ENCODE measurements around the gene SYF2. TPM values are rescaled to one million over a fixed set of nuclear protein-coding genes. Genes with fewer than 3 reads are reported as not detected.
A peak's percentile ranks its signal among the peaks of the same experiment; 100 is the strongest.

The SYF2 gene
- total and polyA plus RNA-seq, 2 donors, result 86.6 to 150 TPM

DNA sequence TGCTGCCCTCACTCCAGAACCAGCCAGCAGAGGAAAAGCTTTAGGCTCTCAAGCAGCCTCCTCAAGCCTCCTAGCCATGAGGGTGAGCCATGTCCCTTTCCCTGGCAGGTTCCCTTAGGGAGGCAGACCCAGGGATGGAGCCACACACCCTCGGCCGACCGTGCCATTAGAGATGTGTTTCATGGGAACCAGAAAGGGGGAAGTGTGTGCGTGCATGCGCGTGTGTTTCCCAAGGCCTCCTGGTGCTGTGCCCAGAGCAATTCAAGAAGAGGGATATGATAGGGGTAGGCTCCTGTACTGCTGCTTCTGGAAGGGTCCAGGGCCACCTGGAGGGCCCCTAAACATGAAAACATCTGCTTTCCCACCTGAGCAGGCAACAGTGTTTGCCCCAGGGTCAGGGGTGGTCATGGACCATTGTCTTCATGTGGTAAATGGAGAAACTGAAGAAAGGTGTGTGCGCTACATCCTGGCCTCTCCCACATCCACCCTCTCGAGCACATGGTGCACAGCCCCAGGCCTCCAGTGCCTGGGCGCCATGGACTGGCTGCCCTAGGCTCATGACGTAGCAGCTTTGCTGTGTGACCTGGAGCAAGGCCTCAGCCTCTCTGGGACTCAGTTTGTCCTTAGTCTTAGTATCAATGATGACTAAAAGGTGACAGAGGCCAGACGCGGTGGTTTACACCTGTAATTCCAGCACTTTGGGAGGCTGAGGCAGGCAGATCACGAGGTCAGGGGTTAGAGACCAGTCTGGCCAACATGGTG is 48.1 kb downstream of the SYF2 start:
- H3K36me3 ChIP-seq (ENCODE audit: control insufficient read depth in 2 of 2, insufficient read depth in 2 of 2, low read length in 1 of 2), result no peaks in the 10 kb centered on the region
- no peak overlapping the region for H3K4me3 ChIP-seq (ENCODE audit: low read length in 2 of 2)
- H3K9me3 ChIP-seq (ENCODE audit: control insufficient read depth in 2 of 2, insufficient read depth in 1 of 2, low read length in 1 of 2), result no peaks in the 10 kb centered on the region
- DNase-seq (ENCODE audit: low read depth in 6 of 9, low spot score in 9 of 9), result no peak
- H3K27ac ChIP-seq (ENCODE audit: low read depth in 1 of 2, low read length in 1 of 2), result no peak overlapping the region
- 95% methylated on average over 13 of the region's 13 CpGs for WGBS
- H3K4me1 ChIP-seq (ENCODE audit: control insufficient read depth in 2 of 2, insufficient read depth in 2 of 2, low read length in 2 of 2), result peaks cover 0 to 3% of the 10 kb centered on the region in 2 donors
- H3K27me3 ChIP-seq (ENCODE audit: control insufficient read depth in 2 of 2, insufficient read depth in 1 of 2, low read length in 1 of 2), result no peaks in the 10 kb centered on the region

DNA sequence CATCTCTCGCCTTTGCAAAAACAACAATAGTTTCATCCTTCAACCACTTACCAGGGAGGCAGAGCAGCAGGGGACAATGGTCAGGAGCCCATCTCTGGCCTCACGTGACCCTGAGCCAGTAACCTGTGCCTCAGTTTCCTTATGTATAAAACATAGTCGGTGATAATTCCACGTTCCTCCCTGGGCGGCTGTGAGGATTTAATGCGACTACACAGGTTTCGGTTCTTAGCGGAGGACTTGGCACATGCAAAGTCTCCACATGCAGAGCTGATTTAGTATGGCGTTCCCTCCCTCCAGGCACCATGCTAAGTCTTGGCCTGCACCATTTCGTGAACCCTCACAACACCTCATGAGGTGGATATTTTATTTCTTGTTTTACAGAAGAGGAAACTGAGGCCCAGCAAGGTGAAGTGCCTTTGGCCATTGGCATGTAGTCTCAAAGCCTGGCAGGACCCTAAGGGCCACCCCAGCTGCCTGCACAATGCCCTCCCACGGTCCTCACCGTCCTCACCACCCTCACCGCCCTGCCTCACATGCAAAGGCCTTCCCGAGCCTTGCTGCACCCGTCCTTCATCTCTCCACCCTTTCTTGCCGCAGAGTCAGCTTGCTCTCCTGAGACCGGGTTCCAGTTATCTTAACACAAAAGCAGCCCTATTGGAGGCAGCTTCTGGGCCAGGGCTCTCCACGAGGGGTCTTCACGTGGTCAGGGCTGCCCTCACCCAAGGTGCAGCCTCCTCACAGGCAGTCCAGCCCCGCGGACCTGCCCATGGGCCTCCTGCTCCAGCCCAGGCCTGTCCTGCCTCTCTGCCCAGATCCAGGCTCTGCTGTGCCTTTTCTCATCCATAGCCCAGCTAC is 48.9 kb downstream of the SYF2 start:
- no peaks in the 10 kb centered on the region for H3K27me3 ChIP-seq (ENCODE audit: control insufficient read depth in 2 of 2, insufficient read depth in 1 of 2, low read length in 1 of 2)
- no peak overlapping the region for H3K27ac ChIP-seq (ENCODE audit: low read depth in 1 of 2, low read length in 1 of 2)
- H3K4me1 ChIP-seq (ENCODE audit: control insufficient read depth in 2 of 2, insufficient read depth in 2 of 2, low read length in 2 of 2), result peaks cover 0 to 3% of the 10 kb centered on the region in 2 donors
- no peaks in the 10 kb centered on the region for H3K9me3 ChIP-seq (ENCODE audit: control insufficient read depth in 2 of 2, insufficient read depth in 1 of 2, low read length in 1 of 2)
- no peaks in the 10 kb centered on the region for H3K36me3 ChIP-seq (ENCODE audit: control insufficient read depth in 2 of 2, insufficient read depth in 2 of 2, low read length in 1 of 2)
- H3K4me3 ChIP-seq (ENCODE audit: low read length in 2 of 2), result no peak overlapping the region
- WGBS, result 94% methylated on average over 21 of the region's 21 CpGs
- DNase-seq (ENCODE audit: low read depth in 6 of 9, low spot score in 9 of 9), result no peak

DNA sequence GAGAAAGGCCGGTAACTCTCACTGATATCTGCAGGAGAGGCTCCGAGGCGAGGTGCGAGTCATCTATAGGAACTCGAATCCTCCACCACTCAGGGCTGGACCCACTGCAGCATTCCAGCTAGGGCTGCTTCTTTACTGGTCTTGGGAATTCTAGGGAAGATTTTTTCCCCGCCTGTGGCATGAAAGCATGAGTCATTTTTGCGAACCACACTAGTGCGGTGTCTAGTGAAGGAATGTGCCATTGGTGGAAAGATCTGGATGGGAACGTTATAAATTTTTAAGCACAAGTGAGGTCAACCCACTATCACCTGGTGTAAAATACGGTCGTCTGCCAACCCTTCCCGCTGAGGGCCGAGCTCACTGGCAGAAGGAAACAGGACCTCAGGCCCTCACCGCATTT is 49.7 kb downstream of the SYF2 start:
- no peaks in the 10 kb centered on the region for H3K27me3 ChIP-seq (ENCODE audit: control insufficient read depth in 2 of 2, insufficient read depth in 1 of 2, low read length in 1 of 2)
- H3K4me3 ChIP-seq (ENCODE audit: low read length in 2 of 2), result no peak overlapping the region
- peaks cover 0 to 3% of the 10 kb centered on the region in 2 donors for H3K4me1 ChIP-seq (ENCODE audit: control insufficient read depth in 2 of 2, insufficient read depth in 2 of 2, low read length in 2 of 2)
- no peaks in the 10 kb centered on the region for H3K9me3 ChIP-seq (ENCODE audit: control insufficient read depth in 2 of 2, insufficient read depth in 1 of 2, low read length in 1 of 2)
- no peaks in the 10 kb centered on the region for H3K36me3 ChIP-seq (ENCODE audit: control insufficient read depth in 2 of 2, insufficient read depth in 2 of 2, low read length in 1 of 2)
- 92% methylated on average over 14 of the region's 14 CpGs for WGBS
- DNase-seq (ENCODE audit: low read depth in 6 of 9, low spot score in 9 of 9), result no peak
- H3K27ac ChIP-seq (ENCODE audit: low read depth in 1 of 2, low read length in 1 of 2), result no peak overlapping the region

- H3K27ac ChIP-seq (ENCODE audit: low read depth in 1 of 2, low read length in 1 of 2), result no peak overlapping the region
- 92% methylated on average over 6 of the region's 6 CpGs for WGBS
- DNase-seq (ENCODE audit: low read depth in 6 of 9, low spot score in 9 of 9), result no peak
- H3K27me3 ChIP-seq (ENCODE audit: control insufficient read depth in 2 of 2, insufficient read depth in 1 of 2, low read length in 1 of 2), result no peaks in the 10 kb centered on the region
- peaks cover 0 to 3% of the 10 kb centered on the region in 2 donors for H3K4me1 ChIP-seq (ENCODE audit: control insufficient read depth in 2 of 2, insufficient read depth in 2 of 2, low read length in 2 of 2)
- no peaks in the 10 kb centered on the region for H3K36me3 ChIP-seq (ENCODE audit: control insufficient read depth in 2 of 2, insufficient read depth in 2 of 2, low read length in 1 of 2)
- no peaks in the 10 kb centered on the region for H3K9me3 ChIP-seq (ENCODE audit: control insufficient read depth in 2 of 2, insufficient read depth in 1 of 2, low read length in 1 of 2)
- H3K4me3 ChIP-seq (ENCODE audit: low read length in 2 of 2), result no peak overlapping the region
These were observed 51.3 kb downstream of the SYF2 start for GRCh38 chr1:25180996-25181395.

DNA sequence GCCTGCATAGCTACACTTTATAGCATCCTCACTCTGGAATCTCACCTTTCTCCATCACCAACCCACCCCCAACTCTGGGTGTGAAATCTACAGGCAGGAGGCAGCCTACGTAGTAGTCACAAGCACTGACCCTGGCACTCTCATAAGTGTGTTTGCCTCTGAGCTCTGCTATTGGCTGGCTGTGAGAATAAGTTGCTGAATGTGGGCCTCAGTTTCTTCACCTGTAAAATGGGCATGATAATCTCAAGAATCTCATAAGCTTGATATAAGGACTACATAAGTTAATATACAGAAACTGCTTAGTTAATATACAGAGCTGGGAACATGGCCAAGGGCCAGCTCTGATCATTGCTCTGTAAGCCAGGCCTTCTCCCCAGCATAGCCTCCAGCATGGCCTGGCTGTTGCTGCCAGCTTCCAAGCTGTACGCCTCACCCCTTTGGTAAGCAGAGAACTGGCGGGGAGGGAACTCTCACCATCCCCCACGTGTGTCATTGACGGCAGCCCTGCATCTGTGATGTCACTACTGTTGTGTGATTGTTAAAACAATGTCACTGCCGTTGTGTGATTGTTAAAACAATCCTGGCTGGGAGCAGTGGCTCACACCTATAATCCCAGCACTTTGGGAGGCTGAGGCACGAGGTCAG is 53.3 kb downstream of the SYF2 start:
- Histone ChIP-seq H3K27me3 (ENCODE audit: control insufficient read depth in 2 of 2, insufficient read depth in 1 of 2, low read length in 1 of 2) (no peaks in the 10 kb centered on the region), H3K36me3 (ENCODE audit: control insufficient read depth in 2 of 2, insufficient read depth in 2 of 2, low read length in 1 of 2) (no peaks in the 10 kb centered on the region), H3K27ac (ENCODE audit: low read depth in 1 of 2, low read length in 1 of 2) (no peak overlapping the region), H3K9me3 (ENCODE audit: control insufficient read depth in 2 of 2, insufficient read depth in 1 of 2, low read length in 1 of 2) (no peaks in the 10 kb centered on the region), H3K4me3 (ENCODE audit: low read length in 2 of 2) (no peak overlapping the region), H3K4me1 (ENCODE audit: control insufficient read depth in 2 of 2, insufficient read depth in 2 of 2, low read length in 2 of 2) (no peaks in the 10 kb centered on the region)
- WGBS, result 94% methylated on average over 7 of the region's 7 CpGs
- DNase-seq (ENCODE audit: low read depth in 6 of 9, low spot score in 9 of 9), result no peak

- WGBS, result 94% methylated on average over 13 of the region's 13 CpGs
- Histone ChIP-seq H3K36me3 (ENCODE audit: control insufficient read depth in 2 of 2, insufficient read depth in 2 of 2, low read length in 1 of 2) (no peaks in the 10 kb centered on the region), H3K27me3 (ENCODE audit: control insufficient read depth in 2 of 2, insufficient read depth in 1 of 2, low read length in 1 of 2) (no peaks in the 10 kb centered on the region), H3K27ac (ENCODE audit: low read depth in 1 of 2, low read length in 1 of 2) (peak overlapping the region in 1 of 2 donors; percentile 10), H3K4me3 (ENCODE audit: low read length in 2 of 2) (no peak overlapping the region), H3K9me3 (ENCODE audit: control insufficient read depth in 2 of 2, insufficient read depth in 1 of 2, low read length in 1 of 2) (no peaks in the 10 kb centered on the region), H3K4me1 (ENCODE audit: control insufficient read depth in 2 of 2, insufficient read depth in 2 of 2, low read length in 2 of 2) (no peaks in the 10 kb centered on the region)
- DNase-seq (ENCODE audit: low read depth in 6 of 9, low spot score in 9 of 9), result no peak
These were observed 57.3 kb downstream of the SYF2 start for GRCh38 chr1:25174730-25175612.

DNA sequence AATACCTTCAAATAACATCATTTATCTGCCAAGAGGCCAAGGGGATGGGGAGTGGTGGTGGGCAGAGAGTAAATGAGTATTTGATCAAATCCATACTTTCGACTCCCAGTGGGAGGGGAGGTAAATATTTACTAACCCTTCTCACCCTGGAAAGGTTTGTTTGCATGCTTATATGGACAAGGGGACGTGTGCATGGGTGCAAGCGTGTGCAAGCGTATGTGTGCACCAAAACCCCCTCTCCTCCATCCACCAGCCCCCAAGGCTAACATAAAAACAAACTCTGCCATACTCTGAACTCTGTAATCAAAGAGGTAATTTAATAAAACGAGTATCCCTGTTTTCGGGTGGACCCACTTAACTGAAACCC is 58.0 kb downstream of the SYF2 start:
- Histone ChIP-seq H3K36me3 (ENCODE audit: control insufficient read depth in 2 of 2, insufficient read depth in 2 of 2, low read length in 1 of 2) (no peaks in the 10 kb centered on the region), H3K9me3 (ENCODE audit: control insufficient read depth in 2 of 2, insufficient read depth in 1 of 2, low read length in 1 of 2) (no peaks in the 10 kb centered on the region), H3K4me3 (ENCODE audit: low read length in 2 of 2) (no peak overlapping the region), H3K4me1 (ENCODE audit: control insufficient read depth in 2 of 2, insufficient read depth in 2 of 2, low read length in 2 of 2) (no peaks in the 10 kb centered on the region), H3K27me3 (ENCODE audit: control insufficient read depth in 2 of 2, insufficient read depth in 1 of 2, low read length in 1 of 2) (no peaks in the 10 kb centered on the region), H3K27ac (ENCODE audit: low read depth in 1 of 2, low read length in 1 of 2) (peak overlapping the region in 1 of 2 donors; percentile 10)
- DNase-seq (ENCODE audit: low read depth in 6 of 9, low spot score in 9 of 9), result no peak
- 96% methylated on average over 6 of the region's 6 CpGs for WGBS

GRCh38 chr1:25173809-25174340 is 58.4 kb downstream of the SYF2 start:
- H3K4me1 ChIP-seq (ENCODE audit: control insufficient read depth in 2 of 2, insufficient read depth in 2 of 2, low read length in 2 of 2), result no peaks in the 10 kb centered on the region
- H3K36me3 ChIP-seq (ENCODE audit: control insufficient read depth in 2 of 2, insufficient read depth in 2 of 2, low read length in 1 of 2), result no peaks in the 10 kb centered on the region
- no peaks in the 10 kb centered on the region for H3K9me3 ChIP-seq (ENCODE audit: control insufficient read depth in 2 of 2, insufficient read depth in 1 of 2, low read length in 1 of 2)
- H3K4me3 ChIP-seq (ENCODE audit: low read length in 2 of 2), result no peak overlapping the region
- peak overlapping the region in 1 of 2 donors; percentile 47 for H3K27ac ChIP-seq (ENCODE audit: low read depth in 1 of 2, low read length in 1 of 2)
- H3K27me3 ChIP-seq (ENCODE audit: control insufficient read depth in 2 of 2, insufficient read depth in 1 of 2, low read length in 1 of 2), result no peaks in the 10 kb centered on the region
- 96% methylated on average over 3 of the region's 3 CpGs for WGBS
- DNase-seq (ENCODE audit: low read depth in 6 of 9, low spot score in 9 of 9), result no peak

Measured in thymus (tissue), 11 donors.